ENCODE results near the gene MICOS13. TPM values are rescaled to one million over a fixed set of nuclear protein-coding genes. Genes with fewer than 3 reads are reported as not detected.

The MICOS13 gene
- total RNA-seq, 2 donors from 2014 or later, result 42.8 to 54.2 TPM

DNA sequence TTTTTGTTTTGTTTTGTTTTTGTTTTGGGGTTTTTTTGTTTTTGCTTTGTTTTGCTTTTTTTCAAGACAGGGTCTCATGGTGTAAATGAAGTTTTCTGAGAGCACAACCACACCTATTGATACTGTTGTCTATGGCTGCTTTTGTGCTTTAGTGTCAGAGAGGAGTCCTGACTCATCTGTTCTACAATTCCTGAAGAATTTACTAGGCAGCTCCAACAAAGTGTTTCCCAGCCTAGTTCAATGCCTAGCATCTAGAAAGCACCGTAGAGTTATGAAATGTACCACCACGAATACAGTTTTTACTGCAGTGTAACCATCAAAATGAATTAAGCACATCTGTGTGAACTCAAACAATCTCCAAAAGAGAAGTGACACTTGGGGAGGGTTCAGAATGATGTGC is 36.3 kb downstream of the MICOS13 start:
- peaks cover 4 to 8% of the 10 kb centered on the region in 2 donors for H3K36me3 ChIP-seq

DNA sequence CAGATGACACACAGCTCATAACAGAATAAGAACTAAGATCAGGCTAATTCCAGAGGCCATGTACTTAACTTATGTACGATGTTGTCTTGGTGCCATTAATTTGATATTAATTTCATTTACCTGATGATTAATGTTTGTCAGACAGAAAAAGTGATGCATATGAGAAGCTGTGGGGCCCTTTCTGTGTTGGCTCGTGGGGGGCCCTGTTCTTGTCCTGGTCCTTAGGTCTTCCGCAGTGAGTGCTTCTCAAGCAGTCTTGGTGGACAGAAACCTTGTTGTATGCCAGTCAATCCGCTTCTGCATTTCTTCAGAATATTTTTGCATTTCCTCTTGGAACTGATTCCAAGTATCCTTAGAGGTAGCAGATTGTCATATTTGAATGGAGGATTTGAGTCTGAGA is 37.3 kb downstream of the MICOS13 start:
- 90% methylated on average over 4 of the region's 4 CpGs for WGBS
- H3K36me3 ChIP-seq, result peaks cover 4 to 8% of the 10 kb centered on the region in 2 donors
- no peaks in the 10 kb centered on the region for H3K9me3 ChIP-seq
- intact Hi-C loops (cut with DNase I), result no loop called here
- H3K4me3 ChIP-seq, result no peak overlapping the region
- no peak for DNase-seq (ENCODE audit: low spot score)
- TF ChIP-seq POLR2A (IDR thresholded peaks at IDR 0.05), result no peak
- TF ChIP-seq, protein P1, sequence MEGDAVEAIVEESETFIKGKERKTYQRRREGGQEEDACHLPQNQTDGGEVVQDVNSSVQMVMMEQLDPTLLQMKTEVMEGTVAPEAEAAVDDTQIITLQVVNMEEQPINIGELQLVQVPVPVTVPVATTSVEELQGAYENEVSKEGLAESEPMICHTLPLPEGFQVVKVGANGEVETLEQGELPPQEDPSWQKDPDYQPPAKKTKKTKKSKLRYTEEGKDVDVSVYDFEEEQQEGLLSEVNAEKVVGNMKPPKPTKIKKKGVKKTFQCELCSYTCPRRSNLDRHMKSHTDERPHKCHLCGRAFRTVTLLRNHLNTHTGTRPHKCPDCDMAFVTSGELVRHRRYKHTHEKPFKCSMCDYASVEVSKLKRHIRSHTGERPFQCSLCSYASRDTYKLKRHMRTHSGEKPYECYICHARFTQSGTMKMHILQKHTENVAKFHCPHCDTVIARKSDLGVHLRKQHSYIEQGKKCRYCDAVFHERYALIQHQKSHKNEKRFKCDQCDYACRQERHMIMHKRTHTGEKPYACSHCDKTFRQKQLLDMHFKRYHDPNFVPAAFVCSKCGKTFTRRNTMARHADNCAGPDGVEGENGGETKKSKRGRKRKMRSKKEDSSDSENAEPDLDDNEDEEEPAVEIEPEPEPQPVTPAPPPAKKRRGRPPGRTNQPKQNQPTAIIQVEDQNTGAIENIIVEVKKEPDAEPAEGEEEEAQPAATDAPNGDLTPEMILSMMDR (IDR thresholded peaks at IDR 0.05), result no peak
- TF ChIP-seq POLR2AphosphoS5 (IDR thresholded peaks at IDR 0.05), result no peak
- no peaks in the 10 kb centered on the region for H3K27me3 ChIP-seq (replicated peaks; ENCODE audit: insufficient read depth)
- H3K27ac ChIP-seq, result no peak overlapping the region
- H3K4me1 ChIP-seq (replicated peaks), result peaks cover 4% of the 10 kb centered on the region

More for the DNA sequence above, 36.3 kb downstream of the MICOS13 start:
- Histone ChIP-seq H3K9me3 (no peaks in the 10 kb centered on the region), H3K4me3 (no peak overlapping the region), H3K27me3 (replicated peaks; ENCODE audit: insufficient read depth) (no peaks in the 10 kb centered on the region), H3K27ac (no peak overlapping the region), H3K4me1 (replicated peaks) (peaks cover 4% of the 10 kb centered on the region)
- intact Hi-C loops (cut with DNase I), result no loop called here
- no peak for DNase-seq (ENCODE audit: low spot score)
- WGBS, result 67% methylated on average over 2 of the region's 2 CpGs
- TF ChIP-seq POLR2A (IDR thresholded peaks at IDR 0.05) (no peak), POLR2AphosphoS5 (IDR thresholded peaks at IDR 0.05) (no peak)
- TF ChIP-seq, protein P1 (IDR thresholded peaks at IDR 0.05), result no peak

DNA sequence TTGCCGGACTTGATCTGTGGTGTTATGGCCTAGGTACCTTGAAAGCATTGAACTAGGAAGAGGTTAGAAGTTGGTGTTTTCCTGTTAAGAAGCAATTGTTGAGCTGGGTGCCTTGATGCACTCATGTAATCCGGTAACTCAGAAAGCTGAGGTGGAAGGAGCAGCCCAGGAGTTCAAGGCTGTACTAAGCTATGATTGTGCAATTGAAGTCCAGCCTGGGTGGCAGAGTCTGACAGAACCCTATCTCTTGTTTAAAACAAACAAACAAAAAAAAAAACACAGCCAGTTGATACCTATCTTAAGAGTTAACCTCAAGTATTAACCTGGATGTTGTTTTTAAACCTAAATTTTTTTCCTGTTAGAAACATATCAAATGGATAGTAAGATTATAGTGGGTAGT is 38.1 kb downstream of the MICOS13 start:
- intact Hi-C loops (cut with DNase I), result no loop called here
- Histone ChIP-seq H3K4me1 (replicated peaks) (peaks cover 4% of the 10 kb centered on the region), H3K27me3 (replicated peaks; ENCODE audit: insufficient read depth) (no peaks in the 10 kb centered on the region), H3K36me3 (peaks cover 4 to 8% of the 10 kb centered on the region in 2 donors), H3K27ac (no peak overlapping the region), H3K4me3 (no peak overlapping the region), H3K9me3 (no peaks in the 10 kb centered on the region)
- DNase-seq (ENCODE audit: low spot score), result no peak
- TF ChIP-seq POLR2AphosphoS5 (IDR thresholded peaks at IDR 0.05) (no peak), POLR2A (IDR thresholded peaks at IDR 0.05) (no peak)
- TF ChIP-seq, protein P1 (IDR thresholded peaks at IDR 0.05), result no peak
- WGBS, result 90% methylated on average over 2 of the region's 2 CpGs

DNA sequence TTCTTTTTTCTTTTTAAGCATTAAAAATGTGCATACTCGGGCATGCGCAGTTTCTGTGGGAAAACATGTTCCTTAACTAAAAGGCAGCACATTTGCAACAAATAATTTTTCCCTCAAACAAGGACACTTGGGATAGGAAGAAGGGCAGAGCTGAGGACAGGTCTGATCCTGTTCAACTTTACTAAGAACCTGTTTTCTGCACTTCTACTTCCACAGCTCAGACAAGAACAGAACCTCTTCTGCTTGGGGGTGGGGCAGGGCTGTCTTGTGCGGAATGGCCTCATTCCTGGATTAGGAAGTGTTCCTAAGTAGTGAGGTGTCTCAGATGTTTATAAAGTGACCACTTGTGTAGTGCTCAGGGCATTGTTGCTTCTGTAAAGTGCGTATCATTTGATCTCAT is 39.1 kb downstream of the MICOS13 start:
- H3K27me3 ChIP-seq (replicated peaks; ENCODE audit: insufficient read depth), result no peaks in the 10 kb centered on the region
- DNase-seq (ENCODE audit: low spot score), result no peak
- H3K27ac ChIP-seq, result no peak overlapping the region
- peaks cover 4% of the 10 kb centered on the region for H3K4me1 ChIP-seq (replicated peaks)
- TF ChIP-seq, protein P1 (IDR thresholded peaks at IDR 0.05), result no peak
- TF ChIP-seq POLR2A (IDR thresholded peaks at IDR 0.05) (no peak), POLR2AphosphoS5 (IDR thresholded peaks at IDR 0.05) (no peak)
- 45% methylated on average over 4 of the region's 4 CpGs for WGBS
- H3K4me3 ChIP-seq, result no peak overlapping the region
- H3K9me3 ChIP-seq, result no peaks in the 10 kb centered on the region
- intact Hi-C loops (cut with DNase I), result no loop called here
- H3K36me3 ChIP-seq, result peaks cover 0 to under 1% of the 10 kb centered on the region in 2 donors

DNA sequence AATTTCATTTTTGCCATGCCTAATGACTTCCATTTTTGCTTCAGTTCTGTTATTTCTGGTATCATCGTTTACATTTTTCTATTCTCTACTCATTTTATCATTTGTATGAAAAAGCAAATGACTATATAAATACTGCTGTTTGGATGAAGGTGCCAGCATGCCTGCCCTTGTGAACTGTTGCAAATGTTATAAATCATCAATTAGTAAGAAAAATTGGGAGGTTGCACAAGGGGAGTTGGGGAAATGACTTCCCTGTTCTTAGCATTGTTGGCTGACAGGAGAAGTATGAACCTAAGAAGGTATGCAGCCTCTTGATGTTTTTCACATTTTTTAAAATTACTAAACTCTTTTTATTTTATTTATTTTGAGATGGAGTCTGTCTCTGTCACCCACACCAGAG is 42.3 kb downstream of the MICOS13 start:
- no peak for DNase-seq (ENCODE audit: low spot score)
- TF ChIP-seq, protein P1 (IDR thresholded peaks at IDR 0.05), result no peak
- 57% methylated on average over 1 of the region's 1 CpG for WGBS
- Histone ChIP-seq H3K4me1 (replicated peaks) (no peaks in the 10 kb centered on the region), H3K27me3 (replicated peaks; ENCODE audit: insufficient read depth) (no peaks in the 10 kb centered on the region), H3K4me3 (no peak overlapping the region), H3K27ac (no peak overlapping the region), H3K9me3 (no peaks in the 10 kb centered on the region), H3K36me3 (no peaks in the 10 kb centered on the region)
- intact Hi-C loops (cut with DNase I), result no loop called here

All from prostate gland (tissue), 2 donors.